Peyer's patch (tissue), 4 donors: ENCODE results near the gene DPRX. TPM values are rescaled to one million over a fixed set of nuclear protein-coding genes. Genes with fewer than 3 reads are reported as not detected.

Experiments
- DNase-seq, 3 donors: peaks; one replicate each; pipeline ENCODE4 v3.0.0-alpha.2; 2017 to 2019
- H3K27ac ChIP-seq, 4 donors: fragments of 200-600 bp; sonication (generic); one replicate each; pipeline ENCODE4 v1.5.1; 2016 to 2019
- H3K27me3 ChIP-seq, 2 donors: fragments of 200-600 bp; sonication (generic); one replicate each; pipeline ENCODE4 v1.5.1; 2019
- H3K36me3 ChIP-seq, 3 donors: fragments of 200-600 bp; sonication (generic); one replicate each; pipeline ENCODE4 v1.5.1; 2016 to 2019
- H3K4me1 ChIP-seq, 4 donors: fragments of 200-600 bp; sonication (generic); one replicate each; pipeline ENCODE4 v1.5.1; 2016 to 2019
- H3K4me3 ChIP-seq, 4 donors: fragments of 200-600 bp; sonication (generic); 1 replicate in 3 of 4; 2 replicates in 1 of 4; pipeline ENCODE4 v1.5.1; 2016 to 2019; ENCODE audit warnings: mild to moderate bottlenecking in 1 of 4
- H3K9me3 ChIP-seq, 4 donors: fragments of 200-600 bp; sonication (generic); one replicate each; pipeline ENCODE4 v1.5.1; 2016 to 2019; ENCODE audit warnings: mild to moderate bottlenecking in 1 of 4
- POLR2A ChIP-seq, 2 donors: fragments of 450-650 bp; IDR thresholded peaks; one replicate each; pipeline ENCODE4 v1.5.1; 2017; ENCODE audit warnings: antibody characterized with exemption in 2 of 2, mild to moderate bottlenecking in 2 of 2, moderate library complexity in 2 of 2
- total RNA-seq, 4 donors: library from RNA; depleted of rRNA; stranded (reverse); fragments of >200 nt; gene quantifications; one replicate each; pipeline ENCODE4 v1.1.0, GENCODE V29; 2016
- TF ChIP-seq, protein P1 (sequence below), 6 experiments: fragments of 450-650 bp in 4 of 6; fragments of 200-600 bp in 2 of 6; sonication (generic) in 1 of 6; IDR thresholded peaks; one replicate each; pipeline ENCODE4 v1.5.1; 2017 to 2019; ENCODE audit warnings: antibody characterized with exemption in 6 of 6, mild to moderate bottlenecking in 3 of 6, moderate library complexity in 1 of 6

The DPRX gene, protein sequence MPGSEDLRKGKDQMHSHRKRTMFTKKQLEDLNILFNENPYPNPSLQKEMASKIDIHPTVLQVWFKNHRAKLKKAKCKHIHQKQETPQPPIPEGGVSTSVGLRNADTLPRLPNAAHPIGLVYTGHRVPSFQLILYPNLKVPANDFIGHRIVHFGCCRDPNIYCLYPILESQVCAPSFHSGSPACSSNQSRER
- total RNA-seq: not detected

DNA sequence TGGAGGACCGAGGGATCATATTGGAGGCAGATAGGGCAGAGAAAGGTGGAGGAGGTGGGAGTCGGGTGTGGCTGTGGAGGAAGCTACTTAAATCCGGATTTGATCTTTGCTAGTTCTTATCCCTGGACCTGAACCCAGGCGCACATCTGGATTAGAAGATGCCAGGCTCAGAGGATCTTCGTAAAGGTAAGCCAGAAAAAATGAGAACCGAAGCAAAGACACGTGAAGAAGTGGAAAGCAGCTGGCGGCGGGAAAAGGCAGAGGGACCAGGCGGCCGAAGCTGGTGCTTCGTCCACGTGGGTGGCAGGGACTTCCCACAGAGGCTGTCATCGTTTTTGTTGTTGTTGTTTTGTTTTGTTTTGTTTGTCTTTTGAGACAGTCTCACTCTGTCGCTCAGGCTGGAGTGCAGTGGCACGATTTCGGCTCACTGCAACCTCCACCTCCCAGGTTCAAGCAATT, at the start of gene DPRX:
DPRX (plus strand) TSS at position 51 of the 459 bp plus-strand sequence; CDS start at position 159, 108 bp downstream.
- Histone ChIP-seq H3K9me3 (peaks cover 0 to 3% (median 0%) of the 10 kb centered on the region in 4 donors), H3K27ac (no peak within 1 kb of the TSS), H3K36me3 (no peaks in the 10 kb centered on the region), H3K27me3 (no peaks in the 10 kb centered on the region), H3K4me1 (no peaks in the 10 kb centered on the region), H3K4me3 (no peak within 1 kb of the TSS)
- no peak for DNase-seq
- no peak for TF ChIP-seq POLR2A (IDR thresholded peaks at IDR 0.05)
- TF ChIP-seq, protein P1, sequence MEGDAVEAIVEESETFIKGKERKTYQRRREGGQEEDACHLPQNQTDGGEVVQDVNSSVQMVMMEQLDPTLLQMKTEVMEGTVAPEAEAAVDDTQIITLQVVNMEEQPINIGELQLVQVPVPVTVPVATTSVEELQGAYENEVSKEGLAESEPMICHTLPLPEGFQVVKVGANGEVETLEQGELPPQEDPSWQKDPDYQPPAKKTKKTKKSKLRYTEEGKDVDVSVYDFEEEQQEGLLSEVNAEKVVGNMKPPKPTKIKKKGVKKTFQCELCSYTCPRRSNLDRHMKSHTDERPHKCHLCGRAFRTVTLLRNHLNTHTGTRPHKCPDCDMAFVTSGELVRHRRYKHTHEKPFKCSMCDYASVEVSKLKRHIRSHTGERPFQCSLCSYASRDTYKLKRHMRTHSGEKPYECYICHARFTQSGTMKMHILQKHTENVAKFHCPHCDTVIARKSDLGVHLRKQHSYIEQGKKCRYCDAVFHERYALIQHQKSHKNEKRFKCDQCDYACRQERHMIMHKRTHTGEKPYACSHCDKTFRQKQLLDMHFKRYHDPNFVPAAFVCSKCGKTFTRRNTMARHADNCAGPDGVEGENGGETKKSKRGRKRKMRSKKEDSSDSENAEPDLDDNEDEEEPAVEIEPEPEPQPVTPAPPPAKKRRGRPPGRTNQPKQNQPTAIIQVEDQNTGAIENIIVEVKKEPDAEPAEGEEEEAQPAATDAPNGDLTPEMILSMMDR (IDR thresholded peaks at IDR 0.05): no peak

DNA sequence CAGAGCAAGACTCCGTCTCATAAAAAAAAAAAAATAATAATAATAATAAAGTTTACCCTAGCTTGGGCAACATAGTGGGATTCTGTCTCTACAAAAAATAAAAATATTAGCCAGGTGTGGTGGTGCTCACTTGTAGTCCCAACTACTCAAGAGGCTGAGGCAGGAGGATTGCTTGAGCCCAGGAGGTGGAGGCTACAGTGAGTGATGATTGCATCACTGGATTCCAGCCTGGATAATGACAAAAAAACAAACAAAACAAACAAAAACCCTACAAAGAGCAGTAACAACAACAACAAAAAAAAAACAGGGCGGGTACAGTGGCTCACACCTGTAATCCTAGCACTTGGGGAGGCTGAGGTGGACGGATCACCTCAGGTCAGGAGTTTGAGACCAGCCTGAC, 48.6 kb upstream of the DPRX start:
- Histone ChIP-seq H3K9me3 (peaks cover 0 to 22% (median 3%) of the 10 kb centered on the region in 4 donors), H3K4me1 (no peaks in the 10 kb centered on the region), H3K27me3 (no peaks in the 10 kb centered on the region), H3K27ac (no peak overlapping the region), H3K4me3 (no peak overlapping the region), H3K36me3 (peaks cover 0 to 11% (median 0%) of the 10 kb centered on the region in 3 donors)
- TF ChIP-seq, protein P1 (IDR thresholded peaks at IDR 0.05): no peak
- no peak for TF ChIP-seq POLR2A (IDR thresholded peaks at IDR 0.05)
- DNase-seq: no peak

DNA sequence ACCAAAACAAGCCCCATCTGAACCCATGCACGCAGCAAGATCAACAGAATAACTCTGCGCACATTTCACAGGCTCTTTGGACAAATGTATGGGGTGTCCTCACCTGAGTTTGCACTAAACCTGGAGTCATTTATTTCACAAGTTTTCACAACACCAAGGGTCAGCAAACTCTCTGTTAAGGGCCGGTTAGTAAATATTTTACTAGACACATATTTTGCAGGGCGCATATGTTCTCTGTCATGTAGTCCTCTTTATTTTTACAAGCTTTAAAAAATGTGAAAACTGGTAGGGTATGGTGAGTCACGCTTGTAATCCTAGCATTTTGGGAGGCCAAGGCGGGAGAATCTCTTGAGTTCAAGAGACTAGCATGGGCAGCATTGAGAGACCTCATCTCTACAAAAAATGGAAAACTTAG, 45.5 kb upstream of the DPRX start:
- no peak overlapping the region for H3K4me3 ChIP-seq
- TF ChIP-seq POLR2A (IDR thresholded peaks at IDR 0.05): no peak
- TF ChIP-seq, protein P1 (IDR thresholded peaks at IDR 0.05): no peak
- no peaks in the 10 kb centered on the region for H3K27me3 ChIP-seq
- no peaks in the 10 kb centered on the region for H3K4me1 ChIP-seq
- H3K27ac ChIP-seq: no peak overlapping the region
- DNase-seq: no peak
- H3K36me3 ChIP-seq: no peaks in the 10 kb centered on the region
- H3K9me3 ChIP-seq: peaks cover 0 to 5% (median under 1%) of the 10 kb centered on the region in 4 donors

DNA sequence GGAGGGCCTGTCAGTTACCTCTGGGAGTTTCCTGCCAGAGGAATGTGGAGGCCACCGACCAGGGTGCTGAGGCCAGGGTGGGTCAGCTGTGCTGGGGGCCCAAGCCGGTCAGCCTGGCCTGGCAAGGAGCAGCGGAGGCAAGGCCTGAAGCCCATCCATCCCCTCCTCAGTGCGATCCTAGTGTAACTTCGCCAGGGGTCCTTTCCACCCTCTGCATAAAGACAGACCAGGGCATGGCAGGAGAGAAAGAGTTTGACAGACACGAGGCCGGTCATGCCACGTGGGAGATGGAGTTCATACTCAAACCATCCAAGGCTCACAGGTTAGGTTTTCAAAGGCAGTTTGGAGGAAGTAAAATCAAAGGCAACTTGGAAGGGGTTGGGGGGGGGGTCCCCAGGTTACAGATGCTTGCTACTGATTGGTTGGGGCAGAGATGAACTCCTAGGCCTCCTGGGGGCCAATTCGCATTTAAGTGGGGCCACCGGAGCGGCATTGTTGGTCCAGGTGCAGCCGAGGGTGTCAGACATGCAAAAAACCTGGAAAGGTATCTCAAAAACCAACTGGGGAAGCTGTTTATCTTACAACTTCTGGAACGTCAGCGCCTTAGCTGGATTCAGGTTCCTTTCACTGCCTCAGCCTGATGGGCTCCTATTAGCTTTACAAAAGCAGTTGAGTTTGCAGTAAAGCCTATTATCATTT, 36.8 kb upstream of the DPRX start:
- H3K27ac ChIP-seq: no peak overlapping the region
- H3K36me3 ChIP-seq: no peaks in the 10 kb centered on the region
- H3K4me3 ChIP-seq: no peak overlapping the region
- peaks cover 0 to 3% (median 0%) of the 10 kb centered on the region in 4 donors for H3K9me3 ChIP-seq
- no peaks in the 10 kb centered on the region for H3K4me1 ChIP-seq
- H3K27me3 ChIP-seq: no peaks in the 10 kb centered on the region
- TF ChIP-seq, protein P1 (IDR thresholded peaks at IDR 0.05): no peak
- no peak for TF ChIP-seq POLR2A (IDR thresholded peaks at IDR 0.05)
- no peak for DNase-seq

DNA sequence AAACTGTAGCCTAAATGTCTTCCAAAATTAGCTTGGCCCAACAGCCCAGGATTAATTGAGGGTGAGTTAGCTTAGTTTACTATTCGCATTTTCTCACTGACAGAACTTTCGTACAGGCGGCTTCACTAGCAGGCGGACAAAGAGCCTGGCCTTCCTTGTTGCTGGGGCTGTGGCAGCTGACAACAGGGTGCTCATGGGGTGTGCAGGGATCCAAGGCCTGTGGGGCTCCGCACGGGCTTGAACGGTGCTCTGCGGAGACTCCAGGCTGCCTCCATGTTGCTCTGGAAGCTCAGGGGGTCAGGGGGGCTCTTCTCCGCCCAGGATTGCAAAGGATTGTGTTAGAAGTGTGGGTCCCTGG, 36.3 kb upstream of the DPRX start:
- TF ChIP-seq, protein P1 (IDR thresholded peaks at IDR 0.05): no peak
- no peak for TF ChIP-seq POLR2A (IDR thresholded peaks at IDR 0.05)

More for the DNA sequence above, 36.3 kb upstream of the DPRX start:
- peaks cover 0 to 3% (median 0%) of the 10 kb centered on the region in 4 donors for H3K9me3 ChIP-seq
- H3K27me3 ChIP-seq: no peaks in the 10 kb centered on the region
- H3K4me3 ChIP-seq: no peak overlapping the region
- no peak overlapping the region for H3K27ac ChIP-seq
- DNase-seq: no peak
- no peaks in the 10 kb centered on the region for H3K36me3 ChIP-seq
- no peaks in the 10 kb centered on the region for H3K4me1 ChIP-seq
